IPS-18c (cell line): Measurements from ENCODE around the gene EPB41L3.

ENCODE experiments used
- H3K4me3 ChIP-seq: 2 replicates; pipeline ENCODE4 v1.7.0; 2013; ENCODE audit warnings: low read depth, mild to moderate bottlenecking, low read length, moderate library complexity; ENCODE audit not compliant: insufficient read depth
- H3K9me3 ChIP-seq: one replicate; pipeline ENCODE4 v1.6.1; 2013; ENCODE audit warnings: mild to moderate bottlenecking, low read length, moderate library complexity; ENCODE audit not compliant: control insufficient read depth, insufficient read depth

The EPB41L3 gene

GRCh38 chr18:5539391-5539790, 4.4 kb downstream of the EPB41L3 start:
- Histone ChIP-seq H3K9me3 (no peaks in the 10 kb centered on the region), H3K4me3 (no peak overlapping the region)

GRCh38 chr18:5538544-5538943, 5.3 kb downstream of the EPB41L3 start:
- Histone ChIP-seq H3K4me3 (no peak overlapping the region), H3K9me3 (no peaks in the 10 kb centered on the region)

GRCh38 chr18:5537860-5538259, 5.9 kb downstream of the EPB41L3 start:
- Histone ChIP-seq H3K4me3 (no peak overlapping the region), H3K9me3 (no peaks in the 10 kb centered on the region)

GRCh38 chr18:5534845-5535244, 9.0 kb downstream of the EPB41L3 start:
- H3K9me3 ChIP-seq = no peaks in the 10 kb centered on the region

GRCh38 chr18:5532066-5532465, 11.7 kb downstream of the EPB41L3 start:
- Histone ChIP-seq H3K4me3 (no peak overlapping the region), H3K9me3 (no peaks in the 10 kb centered on the region)

More at GRCh38 chr18:5534845-5535244, 9.0 kb downstream of the EPB41L3 start:
- no peak overlapping the region for H3K4me3 ChIP-seq

- Histone ChIP-seq H3K4me3 (no peak overlapping the region), H3K9me3 (no peaks in the 10 kb centered on the region)
These were observed 13.1 kb downstream of the EPB41L3 start for GRCh38 chr18:5530629-5531178.

GRCh38 chr18:5529471-5529870, 14.3 kb downstream of the EPB41L3 start:
- Histone ChIP-seq H3K9me3 (no peaks in the 10 kb centered on the region), H3K4me3 (no peak overlapping the region)

- H3K4me3 ChIP-seq = no peak overlapping the region
These were observed 16.2 kb downstream of the EPB41L3 start for GRCh38 chr18:5527603-5528002.

GRCh38 chr18:5524660-5525059, 19.1 kb downstream of the EPB41L3 start:
- Histone ChIP-seq H3K4me3 (no peak overlapping the region), H3K9me3 (no peaks in the 10 kb centered on the region)

More at GRCh38 chr18:5527603-5528002, 16.2 kb downstream of the EPB41L3 start:
- H3K9me3 ChIP-seq = no peaks in the 10 kb centered on the region

- H3K4me3 ChIP-seq = no peak overlapping the region
- H3K9me3 ChIP-seq = no peaks in the 10 kb centered on the region
These were observed 22.8 kb downstream of the EPB41L3 start for GRCh38 chr18:5521000-5521399.

- no peaks in the 10 kb centered on the region for H3K9me3 ChIP-seq
- no peak overlapping the region for H3K4me3 ChIP-seq
These were observed 23.3 kb downstream of the EPB41L3 start for GRCh38 chr18:5520464-5520863.

GRCh38 chr18:5519448-5520298, 24.1 kb downstream of the EPB41L3 start:
- no peak overlapping the region for H3K4me3 ChIP-seq
- H3K9me3 ChIP-seq = no peaks in the 10 kb centered on the region

- Histone ChIP-seq H3K9me3 (no peaks in the 10 kb centered on the region), H3K4me3 (no peak overlapping the region)
These were observed 24.9 kb downstream of the EPB41L3 start for GRCh38 chr18:5518899-5519371.

GRCh38 chr18:5518179-5518770, 25.5 kb downstream of the EPB41L3 start:
- Histone ChIP-seq H3K9me3 (no peaks in the 10 kb centered on the region), H3K4me3 (no peak overlapping the region)

- H3K9me3 ChIP-seq = no peaks in the 10 kb centered on the region
- no peak overlapping the region for H3K4me3 ChIP-seq
These were observed 27.0 kb downstream of the EPB41L3 start for GRCh38 chr18:5516841-5517240.

GRCh38 chr18:5515011-5515784, 28.6 kb downstream of the EPB41L3 start:
- H3K4me3 ChIP-seq = no peak overlapping the region

GRCh38 chr18:5513947-5514346, 29.9 kb downstream of the EPB41L3 start:
- Histone ChIP-seq H3K9me3 (no peaks in the 10 kb centered on the region), H3K4me3 (no peak overlapping the region)

More at GRCh38 chr18:5515011-5515784, 28.6 kb downstream of the EPB41L3 start:
- H3K9me3 ChIP-seq = no peaks in the 10 kb centered on the region
